Natural killer cell treated with Interleukin-12 subunit alpha and Interleukin-12 subunit beta and Interleukin-15 and Interleukin-18, amount 100 ng/mL, for 72 hours (primary cell): ENCODE results near the gene TGFBR3L. TPM values are rescaled to one million over a fixed set of nuclear protein-coding genes. Genes with fewer than 3 reads are reported as not detected.

Experiments
- ATAC-seq, 2 donors: fragments of 150-1000 bp; cut with Tn5 transposase in 1 of 2; sonication (Bioruptor Pico), chemical (Tn5 transposase) in 1 of 2; 2 replicates each; pipeline ENCODE4 v1.10.0; 2021
- DNase-seq: peaks from one replicate; pipeline ENCODE4 v3.0.0; 2022; ENCODE audit warnings: low spot score
- H3K27ac Mint-ChIP-seq, 2 donors: 1 replicate in 1 of 2; 2 replicates in 1 of 2; pipeline ENCODE4 v1.8.0; 2022; ENCODE audit warnings: mixed read lengths in 2 of 2, mild to moderate bottlenecking in 1 of 2, moderate library complexity in 1 of 2
- H3K27me3 Mint-ChIP-seq, 2 donors: 1 replicate in 1 of 2; 2 replicates in 1 of 2; pipeline ENCODE4 v1.8.0; 2022; ENCODE audit warnings: mixed read lengths in 2 of 2
- H3K36me3 Mint-ChIP-seq: one replicate; pipeline ENCODE4 v1.8.0; 2022; ENCODE audit warnings: mixed read lengths
- H3K4me1 Mint-ChIP-seq, 2 donors: 1 replicate in 1 of 2; 2 replicates in 1 of 2; pipeline ENCODE4 v1.8.0; 2022; ENCODE audit warnings: low read depth in 2 of 2, mixed read lengths in 2 of 2, mild to moderate bottlenecking in 1 of 2
- H3K4me3 Mint-ChIP-seq: one replicate; pipeline ENCODE4 v1.8.0; 2022; ENCODE audit warnings: mixed read lengths
- H3K9me3 Mint-ChIP-seq: 2 replicates; pipeline ENCODE4 v1.8.0; 2022; ENCODE audit warnings: mixed read lengths
- total RNA-seq, 2 donors: library from RNA; stranded (reverse); gene quantifications; one replicate each; pipeline ENCODE4 v1.2.3, GENCODE V29; 2022

TGFBR3L gene
- total RNA-seq, 2 donors from 2014 or later, result 4.7 to 5.6 TPM

DNA sequence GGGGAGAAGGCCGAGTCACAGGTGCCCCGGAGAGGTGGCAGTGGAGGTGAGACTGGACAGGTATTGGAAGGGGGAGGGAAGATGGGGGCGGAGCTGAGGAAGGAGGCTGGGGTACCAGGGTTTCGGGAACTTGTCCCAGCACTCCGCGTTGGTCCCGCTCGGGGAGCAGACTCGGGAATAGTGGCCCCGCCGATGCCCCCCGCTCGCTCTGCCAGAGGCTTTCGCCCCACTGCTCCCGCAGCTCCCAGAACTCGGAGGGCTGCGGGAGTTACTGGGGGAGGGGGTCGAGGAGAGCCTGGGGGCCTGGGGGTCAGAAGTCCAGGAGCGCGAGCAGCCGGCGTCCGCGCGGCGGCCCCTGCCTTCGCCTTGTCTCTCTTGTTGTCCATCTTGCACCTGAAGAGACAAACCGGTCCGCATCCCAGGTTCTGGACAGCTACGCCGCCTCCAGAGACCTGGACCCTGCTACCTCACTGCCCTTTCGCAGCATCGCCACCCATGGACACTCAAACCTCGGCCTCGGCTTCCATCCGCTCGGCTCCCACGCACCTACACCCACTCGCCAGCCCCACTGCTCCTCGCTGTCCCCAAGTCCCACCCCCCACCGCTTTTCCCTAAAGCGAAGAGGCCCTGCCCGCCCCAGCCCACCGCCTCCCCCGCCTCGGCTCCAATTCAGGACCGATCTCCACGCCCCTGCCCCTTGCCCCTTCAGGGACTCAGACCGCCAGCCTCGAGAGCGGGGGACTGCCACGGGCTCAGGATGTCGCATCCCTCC lies 41.1 kb upstream of the TGFBR3L start:
- Mint-ChIP-seq H3K36me3 (peaks cover 7% of the 10 kb centered on the region), H3K27me3 (peaks cover 12% of the 10 kb centered on the region in 2 donors), H3K9me3 (no peaks in the 10 kb centered on the region), H3K4me3 (peak overlapping the region; percentile 48), H3K4me1 (peaks cover 13 to 28% of the 10 kb centered on the region in 2 donors), H3K27ac (no peak overlapping the region)
- ATAC-seq, result no peak
- DNase-seq, result no peak

DNA sequence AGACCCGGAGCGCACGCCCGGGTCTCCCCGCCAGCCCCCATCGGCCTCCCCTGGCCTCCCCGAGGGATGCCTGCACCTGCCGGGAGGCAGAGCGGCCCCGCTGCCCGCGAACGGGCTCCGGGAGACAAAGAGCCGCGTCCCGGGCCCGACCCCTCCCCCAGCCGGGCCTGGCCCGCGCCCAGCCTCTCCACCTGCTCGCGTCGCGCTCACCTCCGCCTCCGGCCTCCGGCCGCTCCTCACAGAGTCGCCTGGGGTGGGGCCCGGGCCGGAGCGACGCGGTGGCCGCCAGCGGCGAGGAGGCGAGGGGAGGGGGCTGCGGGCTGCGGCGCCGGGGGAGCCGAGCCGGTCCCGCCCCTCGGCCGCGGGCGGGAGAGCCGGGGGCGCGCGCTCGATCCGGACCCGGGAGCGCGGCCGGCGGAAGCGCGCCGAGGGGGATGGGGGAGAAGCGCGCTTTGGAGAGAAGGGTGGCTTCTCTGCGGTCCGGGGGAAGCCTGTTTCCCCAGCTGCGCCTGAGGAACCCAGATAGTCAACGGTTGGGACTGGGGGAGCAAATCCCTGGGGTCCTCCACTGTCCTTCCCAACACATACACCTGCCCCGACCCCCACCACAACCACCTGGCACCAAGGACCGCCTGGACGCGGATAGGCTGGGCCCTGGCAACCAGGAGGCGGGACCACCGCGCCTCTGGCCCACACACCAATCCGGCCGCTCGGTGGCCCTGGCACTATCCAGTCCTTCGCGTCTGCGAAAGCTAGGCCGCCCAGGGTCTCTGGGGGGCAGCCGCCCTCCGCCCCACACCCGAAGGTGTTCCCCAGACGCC lies 40.3 kb upstream of the TGFBR3L start, which contains the start of gene PRR36:
Gene PRR36 (minus strand): TSS at position 315 of the 821 bp plus-strand sequence. CDS start 701 bp downstream, outside the sequence.
- Mint-ChIP-seq H3K27me3 (peaks cover 12% of the 10 kb centered on the region in 2 donors), H3K36me3 (peaks cover 7% of the 10 kb centered on the region), H3K4me3 (peak within 1 kb of the TSS; percentile 48), H3K9me3 (no peaks in the 10 kb centered on the region), H3K27ac (no peak within 1 kb of the TSS), H3K4me1 (peaks cover 13 to 24% of the 10 kb centered on the region in 2 donors)
- no peak for DNase-seq
- no peak for ATAC-seq

DNA sequence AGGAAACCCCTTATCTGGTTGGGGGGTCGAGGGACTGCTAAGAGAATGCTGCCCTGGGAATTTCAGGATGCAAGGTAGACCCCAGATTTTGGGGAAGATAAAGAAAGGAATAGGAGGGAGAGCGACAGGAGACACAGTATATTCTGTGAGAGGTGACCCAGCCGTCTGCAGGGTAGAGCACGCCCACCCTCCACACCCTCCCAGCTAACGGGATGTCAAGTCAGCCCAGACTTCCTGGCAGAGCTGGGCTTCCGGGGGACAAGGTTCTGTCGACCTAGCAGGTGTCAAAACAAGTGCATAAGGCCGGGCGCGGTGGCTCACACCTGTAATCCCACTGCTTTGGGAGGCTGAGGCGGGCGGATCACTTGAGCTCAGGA lies 39.7 kb upstream of the TGFBR3L start:
- Mint-ChIP-seq H3K9me3 (no peaks in the 10 kb centered on the region), H3K27ac (no peak overlapping the region), H3K27me3 (peaks cover 12% of the 10 kb centered on the region in 2 donors), H3K4me3 (no peak overlapping the region), H3K4me1 (peaks cover 13 to 23% of the 10 kb centered on the region in 2 donors), H3K36me3 (peaks cover 7% of the 10 kb centered on the region)
- ATAC-seq (no peak), DNase-seq (no peak)

DNA sequence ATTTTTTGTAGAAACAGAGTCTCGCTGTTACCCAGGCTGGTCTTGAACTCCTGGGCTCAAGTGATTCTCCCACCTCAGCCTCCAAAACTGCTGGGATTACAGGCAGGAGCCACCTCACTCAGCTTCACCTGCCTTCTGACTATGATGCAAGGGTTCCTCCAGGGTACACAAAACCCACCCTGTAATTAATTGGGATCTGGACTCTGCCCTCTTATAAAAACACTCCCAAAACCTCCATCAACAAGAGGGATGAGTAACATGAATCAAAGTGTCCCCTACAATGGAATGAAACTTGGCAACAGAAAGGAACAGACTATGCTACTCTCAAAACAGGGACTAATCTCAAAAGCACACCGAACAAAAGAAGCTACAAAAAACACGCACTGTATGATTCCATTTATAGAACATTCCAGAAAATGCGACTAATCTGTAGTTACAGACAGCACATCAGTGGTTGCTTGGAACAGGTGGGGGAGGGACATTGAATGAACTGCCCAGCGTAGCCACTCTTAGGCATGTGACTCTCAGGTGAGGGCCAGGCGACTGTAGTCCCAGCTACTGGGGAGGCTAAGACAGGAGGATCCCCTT lies 37.3 kb upstream of the TGFBR3L start:
- DNase-seq (no peak), ATAC-seq (no peak)
- no peaks in the 10 kb centered on the region for H3K27me3 Mint-ChIP-seq
- peaks cover 0 to 4% of the 10 kb centered on the region in 2 donors for H3K4me1 Mint-ChIP-seq
- no peaks in the 10 kb centered on the region for H3K36me3 Mint-ChIP-seq
- H3K4me3 Mint-ChIP-seq, result no peak overlapping the region
- H3K9me3 Mint-ChIP-seq, result no peaks in the 10 kb centered on the region
- H3K27ac Mint-ChIP-seq, result no peak overlapping the region

DNA sequence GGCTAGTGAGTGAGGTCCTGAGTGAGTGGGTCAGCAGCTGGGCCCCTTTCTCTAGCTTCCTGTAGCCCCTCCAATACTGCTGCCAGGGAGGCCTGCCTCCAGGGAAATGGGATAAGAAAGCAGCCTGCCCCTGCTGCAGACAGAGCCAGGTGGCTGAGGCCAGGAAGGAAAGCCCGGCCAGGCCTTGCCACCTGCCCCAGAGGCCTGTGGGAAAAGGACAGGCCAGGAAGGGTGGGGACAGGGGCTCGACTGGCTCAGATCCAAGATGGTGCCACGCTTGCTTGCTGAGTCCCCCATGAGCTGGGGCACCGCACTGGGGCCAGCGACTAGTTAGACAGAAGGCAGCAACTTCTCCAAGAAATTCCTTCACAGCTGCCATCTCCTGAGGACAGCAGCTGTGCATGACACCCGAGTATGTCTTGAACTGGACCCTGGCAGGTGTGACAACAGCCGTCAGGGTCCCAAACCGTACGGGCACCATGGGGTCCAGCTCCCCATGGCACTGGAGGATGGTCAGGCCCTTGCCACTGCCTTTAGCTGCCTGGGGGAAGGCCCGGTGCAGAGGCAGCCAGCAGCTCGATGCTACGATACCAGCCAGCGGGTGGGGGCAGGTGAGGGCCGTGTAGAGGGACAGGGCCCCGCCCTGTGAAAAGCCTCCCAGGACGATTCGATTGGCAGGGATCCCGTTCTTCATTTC lies 35.4 kb upstream of the TGFBR3L start:
- H3K36me3 Mint-ChIP-seq, result no peaks in the 10 kb centered on the region
- DNase-seq, result no peak
- peak; percentile 21 to 57 for ATAC-seq
- no peaks in the 10 kb centered on the region for H3K27me3 Mint-ChIP-seq
- no peak overlapping the region for H3K27ac Mint-ChIP-seq
- H3K4me3 Mint-ChIP-seq, result no peak overlapping the region
- H3K4me1 Mint-ChIP-seq, result peaks cover 0 to 5% of the 10 kb centered on the region in 2 donors
- no peaks in the 10 kb centered on the region for H3K9me3 Mint-ChIP-seq

DNA sequence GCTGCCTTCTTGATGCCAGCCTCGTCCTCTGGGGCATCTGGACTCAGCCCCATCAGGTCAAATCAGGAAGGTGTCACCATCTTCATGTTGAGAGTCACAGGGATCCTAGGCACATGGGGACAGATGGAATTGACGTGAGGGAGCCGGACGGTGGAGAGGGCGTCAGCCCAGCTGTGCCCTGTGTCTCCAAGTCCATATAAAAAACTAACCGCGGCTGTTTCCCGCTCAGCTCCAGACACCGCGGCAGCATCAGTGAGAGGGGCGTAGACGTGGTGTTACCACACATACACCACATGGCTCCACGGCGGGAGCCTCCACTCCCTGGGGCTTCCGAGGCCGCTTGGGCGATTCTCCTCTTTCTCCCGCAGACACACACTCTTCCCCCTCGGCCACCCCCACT lies 34.8 kb upstream of the TGFBR3L start:
- Mint-ChIP-seq H3K36me3 (no peaks in the 10 kb centered on the region), H3K27ac (no peak overlapping the region), H3K4me1 (peaks cover 0 to 2% of the 10 kb centered on the region in 2 donors), H3K27me3 (no peaks in the 10 kb centered on the region), H3K4me3 (no peak overlapping the region), H3K9me3 (no peaks in the 10 kb centered on the region)
- ATAC-seq (peak in 1 of 2 donors; percentile 27), DNase-seq (no peak)

DNA sequence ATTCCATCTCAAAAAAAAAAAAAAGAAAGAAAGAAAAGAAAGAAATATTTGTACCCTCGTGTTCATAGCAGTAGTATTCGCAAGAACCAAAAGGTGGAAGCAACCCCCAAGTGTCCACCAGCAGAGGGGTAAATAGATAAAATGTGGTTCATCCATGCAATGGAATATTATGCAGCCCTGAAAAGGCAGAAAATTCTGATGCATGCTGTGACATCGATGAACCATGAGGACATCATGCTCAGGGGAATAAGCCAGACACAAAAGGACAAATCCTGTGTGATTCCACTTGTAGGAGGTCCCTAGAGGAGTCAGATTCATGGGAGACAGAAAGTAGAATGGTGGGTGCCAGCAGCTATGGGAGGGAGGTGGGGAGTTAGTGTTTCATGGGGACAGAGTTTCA lies 32.7 kb upstream of the TGFBR3L start:
- no peaks in the 10 kb centered on the region for H3K9me3 Mint-ChIP-seq
- H3K4me1 Mint-ChIP-seq, result peaks cover 0 to 2% of the 10 kb centered on the region in 2 donors
- no peaks in the 10 kb centered on the region for H3K36me3 Mint-ChIP-seq
- no peak overlapping the region for H3K27ac Mint-ChIP-seq
- no peak overlapping the region for H3K4me3 Mint-ChIP-seq
- DNase-seq (no peak), ATAC-seq (no peak)
- no peaks in the 10 kb centered on the region for H3K27me3 Mint-ChIP-seq

DNA sequence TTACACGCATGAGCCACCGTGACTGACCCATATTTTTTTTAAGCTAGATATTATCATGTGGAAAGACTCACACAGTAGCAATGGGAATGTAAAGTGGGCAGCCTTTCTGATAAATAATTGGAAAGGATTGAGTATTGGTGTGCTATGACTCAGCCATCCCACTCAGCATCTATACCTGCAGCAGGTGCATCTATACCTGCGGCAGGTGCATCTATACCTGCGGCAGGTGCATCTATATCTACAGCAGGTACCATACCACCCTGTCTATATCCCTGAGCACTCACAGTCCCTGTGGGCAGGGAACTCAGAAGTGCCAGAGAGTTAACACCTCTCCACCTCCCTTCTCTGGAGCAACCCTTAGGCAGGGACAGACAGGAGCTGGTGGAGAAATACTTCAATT lies 31.5 kb upstream of the TGFBR3L start:
- Mint-ChIP-seq H3K9me3 (no peaks in the 10 kb centered on the region), H3K36me3 (no peaks in the 10 kb centered on the region), H3K27me3 (peaks cover 2 to 7% of the 10 kb centered on the region in 2 donors), H3K4me3 (no peak overlapping the region), H3K27ac (no peak overlapping the region), H3K4me1 (peaks cover 0 to 2% of the 10 kb centered on the region in 2 donors)
- no peak for DNase-seq
- no peak for ATAC-seq

DNA sequence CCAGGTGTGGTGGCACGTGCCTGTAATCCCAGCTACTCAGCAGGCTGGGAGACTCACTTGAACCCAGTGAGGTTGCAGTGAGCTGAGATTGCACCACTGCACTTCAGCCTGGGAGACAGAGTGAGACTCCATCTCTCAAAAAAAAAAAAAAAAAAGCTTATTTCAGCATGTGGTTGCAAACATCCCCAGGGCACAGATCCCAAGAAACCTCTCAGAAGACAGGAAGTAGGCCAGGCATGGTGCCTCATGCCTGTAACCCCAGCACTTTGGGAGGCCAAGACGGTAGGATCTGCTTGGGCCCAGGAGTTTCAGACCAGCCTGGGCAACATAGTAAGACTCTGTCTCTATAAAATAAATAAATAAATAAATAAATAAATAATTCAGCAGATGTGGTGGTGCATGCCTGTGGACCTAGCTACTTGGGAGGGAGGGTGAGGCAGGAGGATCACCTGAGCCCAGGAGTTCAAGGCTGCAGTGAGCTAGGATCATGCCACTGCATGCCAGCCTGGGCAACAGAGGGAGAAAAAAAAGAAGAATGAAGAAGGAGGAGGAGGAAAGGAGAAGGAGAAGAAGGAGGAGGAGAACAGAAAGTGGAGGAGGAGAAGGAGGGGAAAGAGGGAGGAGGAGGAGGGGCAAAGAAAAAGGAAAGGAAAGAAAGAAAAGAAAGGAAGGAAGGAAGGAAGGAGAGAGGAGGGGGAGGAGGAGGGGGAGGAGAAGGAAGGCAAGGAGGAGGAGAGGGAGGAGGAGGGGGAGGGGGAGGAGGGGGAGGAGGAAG lies 30.6 kb upstream of the TGFBR3L start:
- H3K27me3 Mint-ChIP-seq, result peaks cover 2 to 7% of the 10 kb centered on the region in 2 donors
- no peak for DNase-seq
- H3K9me3 Mint-ChIP-seq, result no peaks in the 10 kb centered on the region
- ATAC-seq, result no peak
- H3K36me3 Mint-ChIP-seq, result no peaks in the 10 kb centered on the region
- no peak overlapping the region for H3K4me3 Mint-ChIP-seq
- H3K27ac Mint-ChIP-seq, result no peak overlapping the region
- peaks cover 0 to 2% of the 10 kb centered on the region in 2 donors for H3K4me1 Mint-ChIP-seq

DNA sequence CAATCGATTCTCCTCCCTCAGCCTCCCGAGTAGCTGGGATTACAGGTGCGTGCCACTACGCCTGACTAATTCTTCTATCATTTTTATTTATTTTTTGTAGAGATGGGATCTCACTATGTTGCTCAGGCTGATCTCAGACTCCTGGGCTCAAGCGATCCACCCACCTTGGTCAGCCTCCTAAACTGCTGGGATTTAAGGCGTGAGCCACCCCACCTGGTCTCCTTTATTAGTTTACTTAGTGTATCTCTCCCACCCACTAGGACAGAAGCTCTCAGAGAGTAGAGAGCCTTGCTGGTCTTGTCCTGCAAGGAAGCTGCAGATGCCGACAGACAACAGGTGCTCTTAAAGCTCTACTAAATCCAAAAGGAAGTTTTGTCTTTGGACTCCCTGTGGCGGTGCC lies 28.8 kb upstream of the TGFBR3L start:
- H3K27ac Mint-ChIP-seq, result no peak overlapping the region
- no peak for DNase-seq
- peaks cover 0 to 2% of the 10 kb centered on the region in 2 donors for H3K4me1 Mint-ChIP-seq
- no peaks in the 10 kb centered on the region for H3K36me3 Mint-ChIP-seq
- H3K9me3 Mint-ChIP-seq, result no peaks in the 10 kb centered on the region
- H3K4me3 Mint-ChIP-seq, result no peak overlapping the region
- ATAC-seq, result no peak
- H3K27me3 Mint-ChIP-seq, result peaks cover 2 to 7% of the 10 kb centered on the region in 2 donors

DNA sequence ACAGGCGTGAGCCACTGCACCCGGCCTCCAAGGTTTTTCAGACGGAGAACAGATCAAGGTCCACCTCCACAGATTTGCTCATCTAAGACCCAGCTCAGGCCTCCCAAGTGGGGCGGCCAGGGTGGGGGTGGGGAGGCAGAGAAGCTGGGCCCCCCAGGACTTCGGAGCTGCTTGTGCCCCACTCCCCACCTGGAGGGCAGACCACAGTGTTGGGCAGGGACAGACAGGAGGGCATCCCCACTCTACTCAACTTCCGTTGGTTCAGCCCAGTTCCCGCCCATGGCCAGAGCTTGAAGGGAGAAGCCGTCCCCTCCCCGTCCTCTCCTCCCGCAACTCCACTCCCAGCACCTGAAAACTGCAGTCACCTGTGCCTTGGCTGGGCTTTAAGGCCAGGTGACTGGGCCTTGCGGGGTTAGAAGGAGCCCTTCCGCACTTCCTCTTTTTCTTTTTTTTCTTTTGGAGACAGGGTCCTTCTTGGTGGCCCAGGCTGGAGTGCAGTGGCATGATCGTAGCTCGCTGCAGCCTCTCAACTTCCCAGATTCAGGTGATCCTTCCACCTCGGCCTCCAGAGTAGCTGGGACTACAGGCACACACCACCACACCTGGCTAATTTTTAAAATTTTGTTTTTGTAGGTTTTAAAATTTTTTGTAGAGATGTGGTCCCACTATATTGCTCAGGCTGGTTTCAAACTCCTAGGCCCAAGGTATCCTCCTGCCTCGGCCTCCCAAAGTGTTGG lies 27.1 kb upstream of the TGFBR3L start:
- H3K4me3 Mint-ChIP-seq, result no peak overlapping the region
- H3K27me3 Mint-ChIP-seq, result peaks cover 2 to 7% of the 10 kb centered on the region in 2 donors
- peaks cover 0 to 2% of the 10 kb centered on the region in 2 donors for H3K4me1 Mint-ChIP-seq
- ATAC-seq (no peak), DNase-seq (no peak)
- H3K36me3 Mint-ChIP-seq, result no peaks in the 10 kb centered on the region
- no peak overlapping the region for H3K27ac Mint-ChIP-seq
- H3K9me3 Mint-ChIP-seq, result no peaks in the 10 kb centered on the region

DNA sequence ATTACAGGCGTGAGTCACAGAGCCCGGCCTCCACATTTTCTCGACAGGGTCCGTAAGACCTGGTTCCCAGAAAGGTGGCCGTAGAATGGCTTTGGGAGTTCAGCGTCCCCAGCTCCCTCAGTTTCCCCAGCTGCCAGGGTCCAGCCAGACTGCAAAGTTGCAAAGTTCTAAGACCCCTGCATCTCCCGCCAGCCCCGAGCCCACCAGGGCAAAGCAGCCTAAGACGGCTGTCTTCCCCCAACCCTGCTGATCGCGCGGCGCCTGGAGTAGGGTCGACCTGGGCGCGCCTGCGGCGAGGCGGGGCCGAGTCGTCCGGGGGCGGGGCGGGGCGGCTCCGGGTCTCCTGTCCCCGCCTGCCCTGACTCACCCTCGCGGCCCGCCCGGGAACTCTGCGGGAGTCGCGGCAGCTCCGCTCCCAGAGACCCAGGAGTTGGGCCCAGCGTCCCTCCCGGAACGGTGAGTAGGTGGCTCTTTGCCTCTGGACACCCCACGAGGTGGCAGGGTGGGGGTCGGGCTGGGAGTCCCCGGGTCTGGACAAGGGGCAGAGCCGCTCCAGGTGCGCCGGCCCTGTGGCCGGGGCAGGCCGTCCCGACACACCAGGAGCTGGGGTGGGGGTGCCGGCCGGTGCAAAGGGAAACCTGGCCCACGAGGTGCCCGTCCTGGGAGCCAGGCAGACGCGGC lies 26.3 kb upstream of the TGFBR3L start, which contains the start of gene LRRC8E:
Gene LRRC8E (plus strand): TSS at position 366 of the 681 bp plus-strand sequence. CDS start 7,094 bp downstream, outside the sequence.
- no peak within 1 kb of the TSS for H3K4me3 Mint-ChIP-seq
- peaks cover 2 to 7% of the 10 kb centered on the region in 2 donors for H3K27me3 Mint-ChIP-seq
- no peaks in the 10 kb centered on the region for H3K9me3 Mint-ChIP-seq
- no peak within 1 kb of the TSS for H3K27ac Mint-ChIP-seq
- peaks cover 0 to 2% of the 10 kb centered on the region in 2 donors for H3K4me1 Mint-ChIP-seq
- no peaks in the 10 kb centered on the region for H3K36me3 Mint-ChIP-seq
- ATAC-seq, result peak in 1 of 2 donors; percentile 82
- no peak for DNase-seq
